Neuronal stem cell (in vitro differentiated cells): ENCODE measurements around the gene GNG13.

Experiments used
- DNase-seq: peaks from one replicate; pipeline ENCODE4 v3.0.0-alpha.2; 2013; ENCODE audit warnings: low spot score
- H2AFZ ChIP-seq: one replicate; pipeline ENCODE4 v1.6.1; 2013; ENCODE audit warnings: mild to moderate bottlenecking, low read length, inconsistent platforms
- H2AK5ac ChIP-seq: 2 replicates; pipeline ENCODE4 v1.6.1; 2013; ENCODE audit warnings: low read depth, mild to moderate bottlenecking, inconsistent platforms, low read length, moderate library complexity, mixed read lengths
- H2BK120ac ChIP-seq: 2 replicates; pipeline ENCODE4 v1.6.1; 2013; ENCODE audit warnings: low read depth, mild to moderate bottlenecking, inconsistent platforms, low read length, moderate library complexity, mixed read lengths
- H2BK12ac ChIP-seq: one replicate; pipeline ENCODE4 v1.6.1; 2013; ENCODE audit warnings: low read length, inconsistent platforms
- H2BK15ac ChIP-seq: 2 replicates; pipeline ENCODE4 v1.6.1; 2013; ENCODE audit warnings: mild to moderate bottlenecking, low read length, inconsistent platforms, mixed read lengths
- H2BK5ac ChIP-seq: one replicate; pipeline ENCODE4 v1.6.1; 2013; ENCODE audit warnings: inconsistent platforms, mild to moderate bottlenecking, low read length, moderate library complexity
- H3K14ac ChIP-seq: one replicate; pipeline ENCODE4 v1.6.1; 2013; ENCODE audit warnings: low read length, inconsistent platforms
- H3K18ac ChIP-seq: 2 replicates; pipeline ENCODE4 v1.6.1; 2013; ENCODE audit warnings: low read length, inconsistent platforms
- H3K23ac ChIP-seq: 2 replicates; pipeline ENCODE4 v1.6.1; 2013; ENCODE audit warnings: low read depth, mild to moderate bottlenecking, mixed read lengths, low read length, inconsistent platforms; ENCODE audit not compliant: poor library complexity
- H3K27ac ChIP-seq: replicated peaks from 3 replicates; pipeline ENCODE4 v1.5.1; 2013; ENCODE audit warnings: low read length, inconsistent platforms
- H3K27me3 ChIP-seq, 3 experiments: 2 replicates each; pipeline ENCODE4 v1.6.1; 2013; ENCODE audit warnings: low read length in 3 of 3, mild to moderate bottlenecking in 2 of 3, inconsistent platforms in 1 of 3, low read depth in 1 of 3, mixed read lengths in 1 of 3, moderate library complexity in 1 of 3; ENCODE audit not compliant: control insufficient read depth in 3 of 3, insufficient read depth in 3 of 3
- H3K36me3 ChIP-seq, 2 donors: replicated peaks in 1 of 2; 2 replicates each; pipeline ENCODE4 v1.6.1; 2013; ENCODE audit warnings: low read length in 2 of 2; ENCODE audit not compliant: control insufficient read depth in 2 of 2, insufficient read depth in 2 of 2
- H3K4ac ChIP-seq: 2 replicates; pipeline ENCODE4 v1.6.1; 2013; ENCODE audit warnings: inconsistent platforms, mild to moderate bottlenecking, low read length, moderate library complexity
- H3K4me1 ChIP-seq, 2 donors: 1 replicate in 1 of 2; 2 replicates in 1 of 2; pipeline ENCODE4 v1.6.1; 2013; ENCODE audit warnings: low read length in 2 of 2, low read depth in 1 of 2; ENCODE audit not compliant: control insufficient read depth in 2 of 2, insufficient read depth in 1 of 2
- H3K4me2 ChIP-seq: one replicate; pipeline ENCODE4 v1.6.1; 2013; ENCODE audit warnings: mild to moderate bottlenecking, low read length, inconsistent platforms; ENCODE audit not compliant: insufficient read depth, poor library complexity, severe bottlenecking
- H3K4me3 ChIP-seq, 2 donors: 2 replicates each; pipeline ENCODE4 v1.5.1; 2013; ENCODE audit warnings: low read length in 2 of 2, mild to moderate bottlenecking in 2 of 2, inconsistent platforms in 1 of 2, moderate library complexity in 1 of 2
- H3K79me1 ChIP-seq: one replicate; pipeline ENCODE4 v1.6.1; 2013; ENCODE audit warnings: low read depth, mild to moderate bottlenecking, inconsistent platforms, low read length, moderate library complexity
- H3K9ac ChIP-seq: one replicate; pipeline ENCODE4 v1.6.1; 2013; ENCODE audit warnings: mild to moderate bottlenecking, low read depth, low read length, inconsistent platforms; ENCODE audit not compliant: poor library complexity
- H3K9me3 ChIP-seq, 2 donors: replicated peaks in 1 of 2; 2 replicates each; pipeline versions ENCODE3 to v1.6.1; 2013; ENCODE audit warnings: low read length in 2 of 2, mild to moderate bottlenecking in 2 of 2, inconsistent platforms in 1 of 2, low read depth in 1 of 2, mixed read lengths in 1 of 2, moderate library complexity in 1 of 2; ENCODE audit not compliant: control insufficient read depth in 2 of 2, insufficient read depth in 1 of 2
- H4K8ac ChIP-seq: one replicate; pipeline ENCODE4 v1.6.1; 2013; ENCODE audit warnings: low read depth, mild to moderate bottlenecking, inconsistent platforms, low read length, moderate library complexity
- H4K91ac ChIP-seq: one replicate; pipeline ENCODE4 v1.6.1; 2013; ENCODE audit warnings: low read length, low read depth, mild to moderate bottlenecking, inconsistent platforms; ENCODE audit not compliant: poor library complexity
- WGBS, 2 donors: extraction: QIAGEN DNeasy Blood & Tissue Kit; methylation state at CpG; one replicate each; pipeline ENCODE4 v1.1.7; 2013; ENCODE audit warnings: missing lambda C conversion rate in 2 of 2, mixed read lengths in 1 of 2; ENCODE audit not compliant: insufficient read length in 2 of 2, insufficient replicate concordance in 1 of 2; ENCODE audit errors: extremely low coverage in 2 of 2; 5-methylcytosine and 5-hydroxymethylcytosine counted together

GNG13 gene

DNA sequence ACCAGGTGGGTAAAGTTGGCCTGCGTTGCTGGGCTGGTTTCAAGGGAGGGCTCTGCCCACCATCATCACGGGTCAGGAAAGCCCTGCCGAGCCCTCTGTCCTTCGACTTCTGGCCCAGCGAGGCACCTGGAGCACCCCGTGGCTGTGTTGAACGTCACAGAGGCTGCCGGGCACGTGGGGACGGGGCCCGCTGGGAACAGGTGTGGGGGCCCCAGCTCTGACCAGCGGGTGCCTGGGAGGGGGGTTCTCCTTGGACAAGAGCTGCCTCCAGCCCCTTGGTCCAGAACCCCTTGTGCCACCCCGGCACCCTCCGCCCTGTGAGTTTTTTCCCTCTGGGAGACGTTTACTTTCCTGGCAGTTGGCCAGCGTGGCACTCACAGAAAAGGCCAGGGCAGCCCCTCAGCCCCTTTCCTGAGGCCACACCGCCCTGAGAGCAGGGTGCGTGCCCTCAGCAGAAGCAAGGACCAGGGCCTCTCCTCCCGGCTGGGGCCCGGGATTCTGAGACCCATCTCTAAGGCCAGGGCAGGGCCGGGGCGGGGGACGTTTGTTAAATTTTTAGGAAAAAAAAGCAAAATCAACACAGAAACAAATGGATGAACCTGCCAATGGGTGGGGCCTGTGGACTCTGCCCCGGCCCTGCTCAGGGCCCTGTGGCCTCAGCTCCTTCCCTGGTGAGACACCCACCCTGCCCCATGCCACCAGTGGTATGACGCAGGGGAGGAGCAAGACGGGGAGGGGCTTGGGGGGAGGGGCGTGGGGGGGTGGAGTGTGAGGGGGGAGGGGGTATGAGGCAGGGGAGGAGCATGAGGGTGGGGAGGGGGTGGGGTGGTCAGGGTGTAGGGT, 31.3 kb upstream of the GNG13 start:
- peaks cover 0 to 24% (median 2%) of the 10 kb centered on the region in 3 experiments for H3K27me3 ChIP-seq
- no peak overlapping the region for H2BK5ac ChIP-seq
- H3K79me1 ChIP-seq: no peaks in the 10 kb centered on the region
- no peak overlapping the region for H3K4me2 ChIP-seq
- H3K4me3 ChIP-seq: no peak overlapping the region
- no peak overlapping the region for H2AFZ ChIP-seq
- H3K4ac ChIP-seq: no peak overlapping the region
- peaks cover 8 to 14% of the 10 kb centered on the region in 2 donors for H3K9me3 ChIP-seq
- H3K4me1 ChIP-seq: no peaks in the 10 kb centered on the region
- H2AK5ac ChIP-seq: peak overlapping the region; percentile 74
- H2BK12ac ChIP-seq: peak overlapping the region; percentile 22
- H3K36me3 ChIP-seq: no peaks in the 10 kb centered on the region
- H3K9ac ChIP-seq: peak overlapping the region; percentile 4
- peak overlapping the region; percentile 38 for H3K14ac ChIP-seq
- H2BK120ac ChIP-seq: no peak overlapping the region
- no peak overlapping the region for H3K23ac ChIP-seq
- WGBS, 2 donors: no CpG with 5 or more reads among the region's 27 CpGs
- H3K18ac ChIP-seq: peak overlapping the region; percentile 44
- DNase-seq: no peak
- H2BK15ac ChIP-seq: peak overlapping the region; percentile 81
- no peak overlapping the region for H3K27ac ChIP-seq
- H4K8ac ChIP-seq: no peak overlapping the region
- no peak overlapping the region for H4K91ac ChIP-seq

- Histone ChIP-seq H3K36me3 (no peaks in the 10 kb centered on the region), H2BK15ac (peak overlapping the region; percentile 37), H2BK12ac (peak overlapping the region; percentile 41), H3K9ac (no peak overlapping the region), H4K8ac (no peak overlapping the region), H3K14ac (peak overlapping the region; percentile 71), H2AFZ (no peak overlapping the region), H3K23ac (no peak overlapping the region), H3K18ac (no peak overlapping the region), H3K4me2 (no peak overlapping the region), H3K9me3 (peaks cover under 1 to 14% of the 10 kb centered on the region in 2 donors), H2BK120ac (no peak overlapping the region), H3K4me3 (no peak overlapping the region), H3K4me1 (no peaks in the 10 kb centered on the region), H4K91ac (no peak overlapping the region), H3K4ac (no peak overlapping the region), H2AK5ac (peak overlapping the region; percentile 74), H3K27ac (no peak overlapping the region), H2BK5ac (peak overlapping the region; percentile 75), H3K27me3 (peaks cover 0 to 25% (median 2%) of the 10 kb centered on the region in 3 experiments), H3K79me1 (no peaks in the 10 kb centered on the region)
- no CpG with 5 or more reads among the region's 24 CpGs for WGBS, 2 donors
- no peak for DNase-seq
Observed at GRCh38 chr16:830871-831570, 30.5 kb upstream of the GNG13 start.

DNA sequence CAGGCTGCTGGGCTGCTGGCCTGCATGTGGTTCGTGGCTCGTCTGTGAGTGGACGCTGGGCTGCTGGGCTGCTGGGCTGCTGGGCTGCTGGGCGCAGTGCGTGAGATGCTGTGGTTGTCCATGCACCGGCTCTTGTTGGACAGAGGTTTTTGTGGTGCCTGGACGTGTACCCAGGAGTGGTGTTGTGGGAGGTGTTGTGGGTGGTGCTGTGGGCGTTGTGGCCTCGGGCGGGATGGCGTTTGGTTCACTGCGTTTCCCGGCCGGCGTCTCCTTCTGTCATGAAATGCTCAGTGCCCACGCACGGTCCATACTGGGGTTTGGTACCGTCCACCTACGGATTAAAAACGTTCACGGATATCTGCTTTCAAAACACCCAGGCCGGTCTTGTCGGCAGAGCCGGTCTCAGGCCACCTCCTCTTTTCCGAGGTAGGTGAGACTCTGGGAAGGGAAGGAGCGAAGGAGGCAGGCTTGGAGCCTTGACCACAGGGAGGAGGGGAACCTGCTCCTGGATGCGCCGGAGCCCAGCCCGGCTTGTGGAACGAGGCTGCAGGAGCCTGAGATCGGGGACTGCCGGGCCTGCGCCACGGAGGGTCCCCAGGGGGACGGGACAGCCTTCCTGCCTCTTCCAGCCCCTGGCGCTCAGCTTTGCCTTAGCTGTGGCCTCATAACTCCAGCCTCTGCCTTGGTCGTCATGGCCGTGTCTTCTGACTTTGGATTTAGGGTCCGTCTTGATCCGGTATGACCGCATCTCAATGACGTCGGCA, 29.8 kb upstream of the GNG13 start:
- Histone ChIP-seq H3K36me3 (no peaks in the 10 kb centered on the region), H3K4me2 (no peak overlapping the region), H3K9me3 (peaks cover 0 to 8% of the 10 kb centered on the region in 2 donors), H3K14ac (peak overlapping the region; percentile 71), H3K4me1 (no peaks in the 10 kb centered on the region), H2BK12ac (no peak overlapping the region), H2BK120ac (no peak overlapping the region), H3K27me3 (peaks cover 0 to 32% (median 0%) of the 10 kb centered on the region in 3 experiments), H4K8ac (no peak overlapping the region), H2BK15ac (peak overlapping the region; percentile 37), H3K18ac (no peak overlapping the region), H3K9ac (no peak overlapping the region), H2AFZ (no peak overlapping the region), H2BK5ac (peak overlapping the region; percentile 87), H3K79me1 (no peaks in the 10 kb centered on the region), H3K4me3 (peak overlapping the region in 1 of 2 donors; percentile 30), H3K27ac (no peak overlapping the region), H3K23ac (peak overlapping the region; percentile 55), H3K4ac (no peak overlapping the region), H2AK5ac (peak overlapping the region; percentile 68), H4K91ac (no peak overlapping the region)
- no CpG with 5 or more reads among the region's 43 CpGs for WGBS, 2 donors
- no peak for DNase-seq
